ENCODE data around the gene RNF213. TPM values are rescaled to one million over a fixed set of nuclear protein-coding genes. Genes with fewer than 3 reads are reported as not detected.

RNF213 gene
- total RNA-seq, 1 experiment from 2014 or later = 179 TPM

DNA sequence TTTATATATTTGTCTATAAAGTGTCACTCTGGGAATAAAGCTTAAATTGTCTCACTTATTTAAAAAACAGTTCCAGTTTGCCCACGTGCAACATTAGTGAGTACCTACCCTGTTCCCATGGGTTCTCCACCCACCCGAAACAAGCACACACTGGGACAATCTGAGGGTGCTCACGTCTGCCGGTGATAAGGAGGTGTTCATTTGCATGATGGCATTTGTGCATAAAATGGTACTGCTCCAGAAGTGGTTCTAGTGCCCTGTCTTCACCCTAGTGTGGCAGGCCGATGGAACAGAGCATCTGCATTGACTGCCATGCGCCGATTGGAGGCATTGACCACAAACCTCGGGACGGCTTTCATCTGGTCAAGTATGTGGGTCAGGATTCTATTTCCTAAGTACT lies 118.7 kb downstream of the RNF213 start:
- DNase-seq = no peak
- H2AFZ ChIP-seq = no peak overlapping the region
- no peaks in the 10 kb centered on the region for H3K4me1 ChIP-seq (replicated peaks; ENCODE audit: insufficient read depth)
- H3K4me3 ChIP-seq = no peak overlapping the region
- no peaks in the 10 kb centered on the region for H4K20me1 ChIP-seq (ENCODE audit: insufficient read depth)
- intact Hi-C loops (cut with micrococcal nuclease; ENCODE audit: unreplicated experiment) = no loop called here
- BruUV-seq (replicated peaks) = no TSS peak
- H3K4me2 ChIP-seq = no peak overlapping the region
- TF ChIP-seq, protein P1, sequence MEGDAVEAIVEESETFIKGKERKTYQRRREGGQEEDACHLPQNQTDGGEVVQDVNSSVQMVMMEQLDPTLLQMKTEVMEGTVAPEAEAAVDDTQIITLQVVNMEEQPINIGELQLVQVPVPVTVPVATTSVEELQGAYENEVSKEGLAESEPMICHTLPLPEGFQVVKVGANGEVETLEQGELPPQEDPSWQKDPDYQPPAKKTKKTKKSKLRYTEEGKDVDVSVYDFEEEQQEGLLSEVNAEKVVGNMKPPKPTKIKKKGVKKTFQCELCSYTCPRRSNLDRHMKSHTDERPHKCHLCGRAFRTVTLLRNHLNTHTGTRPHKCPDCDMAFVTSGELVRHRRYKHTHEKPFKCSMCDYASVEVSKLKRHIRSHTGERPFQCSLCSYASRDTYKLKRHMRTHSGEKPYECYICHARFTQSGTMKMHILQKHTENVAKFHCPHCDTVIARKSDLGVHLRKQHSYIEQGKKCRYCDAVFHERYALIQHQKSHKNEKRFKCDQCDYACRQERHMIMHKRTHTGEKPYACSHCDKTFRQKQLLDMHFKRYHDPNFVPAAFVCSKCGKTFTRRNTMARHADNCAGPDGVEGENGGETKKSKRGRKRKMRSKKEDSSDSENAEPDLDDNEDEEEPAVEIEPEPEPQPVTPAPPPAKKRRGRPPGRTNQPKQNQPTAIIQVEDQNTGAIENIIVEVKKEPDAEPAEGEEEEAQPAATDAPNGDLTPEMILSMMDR (conservative IDR thresholded peaks at IDR 0.05) = no peak
- TF ChIP-seq EZH2 (IDR thresholded peaks at IDR 0.05; ENCODE audit: low read depth) = no peak
- H3F3A ChIP-seq (ENCODE audit: insufficient read depth, low read depth) = no peaks in the 10 kb centered on the region
- H3K27me3 ChIP-seq (ENCODE audit: insufficient read depth, low read depth) = no peaks in the 10 kb centered on the region
- no peak overlapping the region for H3K27ac ChIP-seq
- POLR2A ChIA-PET (ENCODE audit: unreplicated experiment) = no interaction called here
- H3K36me3 ChIP-seq (ENCODE audit: low read depth) = peaks cover 6% of the 10 kb centered on the region; the same call in 1 of the 2 replicates
- CTCF ChIA-PET = no interaction called here
- no peaks in the 10 kb centered on the region for H3K79me2 ChIP-seq (ENCODE audit: low read depth)
- no peaks in the 10 kb centered on the region for H3K9me2 ChIP-seq (ENCODE audit: insufficient read depth)
- no peaks in the 10 kb centered on the region for H3K9me3 ChIP-seq (ENCODE audit: insufficient read depth, low read depth)

DNA sequence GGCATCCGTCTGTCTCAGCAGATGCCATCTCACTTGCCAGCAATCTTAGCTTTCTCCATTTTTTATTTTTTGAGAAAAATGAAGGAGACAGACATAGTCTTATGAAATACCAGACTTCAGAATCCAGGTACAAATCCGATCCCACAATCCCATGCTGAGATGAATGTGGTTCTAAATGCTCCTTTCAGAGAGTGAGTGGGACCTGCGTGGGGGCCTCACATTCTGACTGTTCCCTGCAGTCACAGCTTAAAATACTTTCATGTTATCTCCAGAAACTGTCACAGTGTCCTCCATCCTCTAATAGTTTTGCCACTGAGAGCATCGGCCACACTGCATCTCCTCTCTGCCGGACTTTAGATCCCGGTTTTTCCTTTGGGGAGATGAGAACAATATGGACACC lies 119.4 kb downstream of the RNF213 start:
- BruUV-seq (replicated peaks) = no TSS peak
- Histone ChIP-seq H2AFZ (no peak overlapping the region), H3F3A (ENCODE audit: insufficient read depth, low read depth) (no peaks in the 10 kb centered on the region), H3K27ac (no peak overlapping the region), H4K20me1 (ENCODE audit: insufficient read depth) (no peaks in the 10 kb centered on the region), H3K4me3 (no peak overlapping the region), H3K36me3 (ENCODE audit: low read depth) (peaks cover 6% of the 10 kb centered on the region; the same call in 1 of the 2 replicates), H3K4me2 (no peak overlapping the region), H3K4me1 (replicated peaks; ENCODE audit: insufficient read depth) (no peaks in the 10 kb centered on the region), H3K27me3 (ENCODE audit: insufficient read depth, low read depth) (no peaks in the 10 kb centered on the region), H3K9me2 (ENCODE audit: insufficient read depth) (no peaks in the 10 kb centered on the region), H3K79me2 (ENCODE audit: low read depth) (no peaks in the 10 kb centered on the region), H3K9me3 (ENCODE audit: insufficient read depth, low read depth) (no peaks in the 10 kb centered on the region)
- TF ChIP-seq, protein P1 (conservative IDR thresholded peaks at IDR 0.05) = no peak
- TF ChIP-seq EZH2 (IDR thresholded peaks at IDR 0.05; ENCODE audit: low read depth) = no peak
- intact Hi-C loops (cut with micrococcal nuclease; ENCODE audit: unreplicated experiment) = no loop called here
- no peak for DNase-seq
- POLR2A ChIA-PET (ENCODE audit: unreplicated experiment) = no interaction called here
- CTCF ChIA-PET = no interaction called here

DNA sequence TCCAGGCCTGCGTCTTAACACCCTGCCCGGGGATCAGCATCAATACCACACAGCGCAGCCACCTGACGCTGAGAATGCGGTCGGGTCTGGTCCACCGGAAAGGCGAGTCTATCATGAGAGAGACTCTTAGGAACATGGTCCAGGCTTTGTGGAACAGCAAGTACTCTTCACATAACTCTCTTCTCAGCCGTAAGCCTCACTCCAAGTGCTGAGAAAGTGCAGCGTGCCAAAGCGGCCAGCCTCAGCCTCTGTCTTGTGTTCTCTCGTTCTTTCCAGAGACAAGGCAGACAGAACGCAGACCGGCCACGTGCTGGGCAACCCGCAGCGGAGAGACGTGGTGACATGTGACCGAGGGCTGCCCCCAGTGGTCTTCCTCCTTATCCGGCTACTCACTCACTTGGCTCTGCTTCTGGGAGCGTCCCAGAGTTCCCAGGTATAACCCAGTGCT lies 119.9 kb downstream of the RNF213 start:
- intact Hi-C loops (cut with micrococcal nuclease; ENCODE audit: unreplicated experiment) = no loop called here

More for the DNA sequence above, 119.9 kb downstream of the RNF213 start:
- ChIA-PET POLR2A (ENCODE audit: unreplicated experiment) (no interaction called here), CTCF (no interaction called here)
- BruUV-seq (replicated peaks) = no TSS peak
- Histone ChIP-seq H3K4me2 (no peak overlapping the region), H3K4me3 (no peak overlapping the region), H3K9me3 (ENCODE audit: insufficient read depth, low read depth) (no peaks in the 10 kb centered on the region), H3K27ac (no peak overlapping the region), H3F3A (ENCODE audit: insufficient read depth, low read depth) (no peaks in the 10 kb centered on the region), H4K20me1 (ENCODE audit: insufficient read depth) (no peaks in the 10 kb centered on the region), H3K27me3 (ENCODE audit: insufficient read depth, low read depth) (no peaks in the 10 kb centered on the region), H3K36me3 (ENCODE audit: low read depth) (peaks cover 6% of the 10 kb centered on the region; the same call in 1 of the 2 replicates), H3K79me2 (ENCODE audit: low read depth) (no peaks in the 10 kb centered on the region), H3K4me1 (replicated peaks; ENCODE audit: insufficient read depth) (no peaks in the 10 kb centered on the region), H2AFZ (no peak overlapping the region), H3K9me2 (ENCODE audit: insufficient read depth) (no peaks in the 10 kb centered on the region)
- DNase-seq = no peak
- TF ChIP-seq, protein P1 (conservative IDR thresholded peaks at IDR 0.05) = no peak
- no peak for TF ChIP-seq EZH2 (IDR thresholded peaks at IDR 0.05; ENCODE audit: low read depth)

All from PC-9 (cell line).